GM12878 (cell line): ENCODE measurements around the gene AFTPH. TPM values are rescaled to one million over a fixed set of nuclear protein-coding genes. Genes with fewer than 3 reads are reported as not detected.

ENCODE experiments used
- ATAC-seq: fragments of 200-7000 bp; cut with Tn5 transposase; 3 replicates; pipeline ENCODE4 v1.9.1; 2020; ENCODE audit warnings: mild to moderate bottlenecking, moderate library complexity
- BruUV-seq: library from RNA; stranded (reverse); fragments of 400-500 nt; replicated peaks from 2 replicates; lab custom pipeline; 2021; lab: Mats Ljungman, UMichigan
- CTCF ChIA-PET: fragments of 300-600 bp; sonication (Branson Sonifier 250); formaldehyde crosslinking; extraction: SDS; loops from one replicate; lab custom pipeline; 2021; ENCODE audit warnings: inconsistent platforms; lab: Yijun Ruan, JAX
- POLR2A ChIA-PET: fragments of 350-600 bp; formaldehyde crosslinking; extraction: SDS; loops from one replicate; lab custom pipeline; 2021; ENCODE audit warnings: inconsistent platforms; lab: Charles Lee
- RAD21 ChIA-PET: fragments of 300-600 bp; sonication (Branson Sonifier 250); formaldehyde crosslinking; loops from one replicate; lab custom pipeline; 2023; ENCODE audit warnings: antibody characterized with exemption; ENCODE audit not compliant: unreplicated experiment; lab: Charles Lee
- SMC1A ChIA-PET: fragments of 300-600 bp; sonication (Branson Sonifier 250); formaldehyde crosslinking; loops from one replicate; lab custom pipeline; 2023; ENCODE audit not compliant: unreplicated experiment, uncharacterized antibody; lab: Charles Lee
- DNase-seq: peaks from one replicate; pipeline ENCODE4 v3.0.0-alpha.2; 2011; ENCODE audit warnings: low read depth, low spot score
- FAIRE-seq: peaks from 3 replicates; lab custom pipeline; 2011; peaks lifted over from hg19 to GRCh38; lab: Jason Lieb, UNC
- H2AFZ ChIP-seq: 2 replicates; pipeline ENCODE4 v1.6.0; 2011; ENCODE audit warnings: low read depth, low read length, control low read depth; ENCODE audit not compliant: control insufficient read depth
- H3K27ac ChIP-seq: 2 replicates; pipeline ENCODE4 v1.5.1; 2011; ENCODE audit warnings: control low read depth; ENCODE audit not compliant: control insufficient read depth, insufficient read depth
- H3K27me3 ChIP-seq, 2 experiments: replicated peaks in 1 of 2; 2 replicates each; pipeline versions ENCODE4 v1.6.0 to v1.6.1; 2011; ENCODE audit warnings: low read length in 1 of 2; ENCODE audit not compliant: control insufficient read depth in 2 of 2, insufficient read depth in 2 of 2
- H3K36me3 ChIP-seq, 2 experiments: 2 replicates each; pipeline ENCODE4 v1.5.1; 2011; ENCODE audit warnings: low read length in 1 of 2; ENCODE audit not compliant: control insufficient read depth in 2 of 2, insufficient read depth in 2 of 2
- H3K4me1 ChIP-seq: 2 replicates; pipeline ENCODE4 v1.6.1; 2011; ENCODE audit warnings: mild to moderate bottlenecking, low read length, moderate library complexity, mixed read lengths; ENCODE audit not compliant: control insufficient read depth, insufficient read depth
- H3K4me2 ChIP-seq: 2 replicates; pipeline ENCODE4 v1.6.0; 2011; ENCODE audit warnings: control low read depth; ENCODE audit not compliant: control insufficient read depth, insufficient read depth
- H3K4me3 ChIP-seq: fragments of 200-600 bp; sonication (generic); 2 replicates; pipeline ENCODE4 v1.5.1; 2016
- H3K79me2 ChIP-seq: 2 replicates; pipeline ENCODE4 v1.6.0; 2011; ENCODE audit warnings: low read length; ENCODE audit not compliant: control insufficient read depth, insufficient read depth
- H3K9ac ChIP-seq: 2 replicates; pipeline ENCODE4 v1.8.0; 2011; ENCODE audit warnings: low read length, control low read depth, mixed read lengths; ENCODE audit not compliant: control insufficient read depth, insufficient read depth
- H3K9me3 ChIP-seq: replicated peaks from 3 replicates; pipeline ENCODE4 v1.5.1; 2011; ENCODE audit warnings: mild to moderate bottlenecking, low read length; ENCODE audit not compliant: control insufficient read depth, insufficient read depth
- H4K20me1 ChIP-seq: 2 replicates; pipeline ENCODE4 v1.6.0; 2011; ENCODE audit not compliant: control insufficient read depth, insufficient read depth
- ATF7 ChIP-seq: fragments of 450-650 bp; IDR thresholded peaks from 2 replicates; pipeline ENCODE4 v1.6.1; 2016; ENCODE audit warnings: low read depth, mild to moderate bottlenecking
- BCL3 ChIP-seq: IDR thresholded peaks from 2 replicates; pipeline ENCODE4 v1.6.1; 2011; ENCODE audit warnings: borderline replicate concordance, low read depth, mild to moderate bottlenecking, moderate library complexity, low read length; ENCODE audit not compliant: insufficient read depth, poor library complexity, severe bottlenecking
- CHD4 ChIP-seq: fragments of 200-600 bp; sonication (generic); IDR thresholded peaks from 2 replicates; pipeline ENCODE4 v1.6.1; 2016; ENCODE audit warnings: mild to moderate bottlenecking
- CREB1 ChIP-seq: IDR thresholded peaks from 2 replicates; pipeline ENCODE4 v1.6.1; 2012; ENCODE audit warnings: low read depth, mild to moderate bottlenecking, inconsistent platforms
- E2F8 ChIP-seq: fragments of 450-650 bp; IDR thresholded peaks from 2 replicates; pipeline ENCODE4 v1.6.1; 2018; ENCODE audit warnings: mild to moderate bottlenecking, low read depth, moderate library complexity; ENCODE audit not compliant: partially characterized antibody
- ETV6 ChIP-seq, 2 experiments: fragments of 450-650 bp in 1 of 2; IDR thresholded peaks in 1 of 2; conservative IDR thresholded peaks in 1 of 2; 2 replicates each; pipeline ENCODE4 v1.6.1; 2014; ENCODE audit warnings: antibody characterized with exemption in 1 of 2, borderline replicate concordance in 1 of 2, low read depth in 1 of 2, mild to moderate bottlenecking in 1 of 2, moderate library complexity in 1 of 2
- IKZF1 ChIP-seq: fragments of 450-650 bp; conservative IDR thresholded peaks from 2 replicates; pipeline ENCODE4 v1.6.1; 2017; ENCODE audit warnings: antibody characterized with exemption, mild to moderate bottlenecking
- MLLT1 ChIP-seq: fragments of 450-650 bp; IDR thresholded peaks from 2 replicates; pipeline ENCODE4 v1.6.1; 2016; ENCODE audit warnings: mild to moderate bottlenecking
- NFYB ChIP-seq: IDR thresholded peaks from 2 replicates; pipeline ENCODE4 v1.6.1; 2011; ENCODE audit warnings: low read depth, mild to moderate bottlenecking, low read length, improper control_type of control experiment, moderate library complexity; ENCODE audit not compliant: insufficient read depth
- POLR2A ChIP-seq: IDR thresholded peaks from 2 replicates; pipeline ENCODE4 v1.6.1; 2011; ENCODE audit warnings: low read depth, mild to moderate bottlenecking, low read length
- POLR2AphosphoS5 ChIP-seq: IDR thresholded peaks from 2 replicates; pipeline ENCODE4 v1.6.1; 2011; ENCODE audit warnings: mild to moderate bottlenecking, low read length, inconsistent platforms
- STAT1 ChIP-seq: fragments of 450-650 bp; conservative IDR thresholded peaks from 2 replicates; pipeline ENCODE4 v1.6.1; 2014; ENCODE audit warnings: antibody characterized with exemption, mild to moderate bottlenecking
- ZBTB11 ChIP-seq: fragments of 450-650 bp; formaldehyde crosslinking; IDR thresholded peaks from 2 replicates; pipeline ENCODE4 v1.5.0; 2022; ENCODE audit warnings: mild to moderate bottlenecking, missing genetic modification characterization
- ZNF24 ChIP-seq: fragments of 450-650 bp; IDR thresholded peaks from 2 replicates; pipeline ENCODE4 v1.6.1; 2017; ENCODE audit warnings: antibody characterized with exemption, mild to moderate bottlenecking
- ZNF274 ChIP-seq: IDR thresholded peaks from one replicate; pipeline ENCODE4 v1.8.0; 2011; ENCODE audit not compliant: insufficient read length, insufficient read depth
- WGBS: methylation state at CpG from one replicate; pipeline ENCODE4 v1.1.6; 2016; ENCODE audit warnings: low lambda C conversion rate; ENCODE audit not compliant: insufficient replicate concordance, insufficient coverage; ENCODE audit errors: missing lambda C conversion rate; 5-methylcytosine and 5-hydroxymethylcytosine counted together
- in situ Hi-C: fragments of 300-500 bp; cut with MboI; formaldehyde crosslinking; loops from 9 replicates; pipeline ENCODE4 v1.14.3; 2018; ENCODE audit warnings: mixed read lengths
- intact Hi-C: fragments of 100-400 bp; cut with micrococcal nuclease; formaldehyde crosslinking; loops from one replicate; pipeline ENCODE4 v1.14.2; 2022; ENCODE audit not compliant: unreplicated experiment
- polyA plus RNA-seq, 11 experiments: library from polyadenylated mRNA; depleted of rRNA in 4 of 11; unstranded in 6 of 11; stranded (reverse) in 5 of 11; fragments of >200 nt; fragmentation: Nextera tagmentation in 4 of 11; fragmentation: Illumina TruSeq in 1 of 11; extraction: Ambion mirVana in 4 of 11; extraction: Trizol in 1 of 11; gene quantifications; 1 replicate in 1 of 11; 2 replicates in 10 of 11; pipeline versions ENCODE4 v1.2.1 to v1.2.3, GENCODE V29; 2011 to 2016; ENCODE audit warnings: inconsistent platforms in 2 of 11, missing spikeins in 2 of 11, low read depth in 1 of 11
- total RNA-seq, 4 experiments: library from RNA; depleted of rRNA in 3 of 4; stranded (reverse); fragments of >200 nt in 3 of 4; fragmentation: Illumina TruSeq in 1 of 4; extraction: Trizol in 1 of 4; gene quantifications; 2 replicates each; pipeline versions ENCODE4 v1.2.1 to v1.2.3, GENCODE V29; 2013 to 2021

The AFTPH gene
- total and polyA plus RNA-seq, 10 of the 15 experiments (the other 5 are each of a cell fraction or from before 2014, with no cell fraction given): 25.6 to 77.3 (median 39.5) TPM

GRCh38 chr2:64525317-64525613 lies 1.1 kb downstream of the AFTPH start:
- WGBS: 1% methylated on average over 4 of the region's 4 CpGs
- Histone ChIP-seq H3K9ac (peak overlapping the region; percentile 83), H2AFZ (no peak overlapping the region), H3K4me3 (peak overlapping the region; percentile 95), H3K9me3 (no peaks in the 10 kb centered on the region), H3K27ac (peak overlapping the region; percentile 94), H3K36me3 (no peaks in the 10 kb centered on the region; a peak in 1 of 4 replicates), H3K79me2 (peaks cover 71% of the 10 kb centered on the region), H3K27me3 (no peaks in the 10 kb centered on the region), H4K20me1 (no peaks in the 10 kb centered on the region), H3K4me2 (peak overlapping the region; percentile 51), H3K4me1 (peaks cover 13% of the 10 kb centered on the region)
- CTCF ChIA-PET: interaction anchor here (0.8 to 6.8 kb wide), 10 partner anchors 8 to 196 kb away, joined by 3 to 145 read pairs (median 36); no protein-coding TSS in a partner anchor
- POLR2A ChIA-PET: interaction anchor here (0.6 to 3.8 kb wide), 19 partner anchors 8 to 900 kb away, joined by 3 to 20 read pairs (median 4); partner anchors contain the start of genes ACTR2 and SERTAD2
- RAD21 ChIA-PET: interaction anchor here (0.6 to 7.6 kb wide), 19 partner anchors 8 to 413 kb away, joined by 3 to 93 read pairs (median 10); partner anchors contain the start of gene SERTAD2
- ATAC-seq: peak; percentile 38
- FAIRE-seq: no peak
- BruUV-seq: no TSS peak
- SMC1A ChIA-PET: interaction anchor here (1.1 to 7.8 kb wide), 15 partner anchors 9 to 337 kb away, joined by 3 to 106 read pairs (median 29); no protein-coding TSS in a partner anchor
- in situ Hi-C loops (no loop called here), intact Hi-C loops (loop anchor here (1.0 to 2.0 kb wide), 4 partner anchors 58 to 340 kb away; no protein-coding TSS in a partner anchor)
- DNase-seq: no peak
- TF ChIP-seq ZNF24: 0 out of 2 replicates have a peak, but pooled peaks have one; percentile 64
- no peak for TF ChIP-seq POLR2AphosphoS5
- TF ChIP-seq CHD4: no peak
- no peak for TF ChIP-seq IKZF1
- no peak for TF ChIP-seq E2F8
- no peak for TF ChIP-seq ZNF274
- TF ChIP-seq STAT1: no peak
- no peak for TF ChIP-seq NFYB
- no peak for TF ChIP-seq ZBTB11
- TF ChIP-seq BCL3: no peak
- peak; percentile 21; the same call in 1 of the 2 replicates for TF ChIP-seq CREB1
- 0 out of 2 replicates have a peak, but pooled peaks have one; percentile 69 for TF ChIP-seq MLLT1
- peak; percentile 66 for TF ChIP-seq ATF7
- TF ChIP-seq ETV6 (conservative IDR thresholded peaks at IDR 0.05 in 1 of 2, IDR thresholded peaks at IDR 0.05 in 1 of 2; ENCODE audit: borderline replicate concordance in 1 of 2, low read depth in 1 of 2): no peak
- no peak for TF ChIP-seq POLR2A
